NB4 (cell line): ENCODE data around the gene GC.

Source experiments
- CTCF ChIP-seq: IDR thresholded peaks from one replicate; pipeline ENCODE4 v1.5.1; 2012; ENCODE audit warnings: low read depth, low read length
- POLR2A ChIP-seq: IDR thresholded peaks from 2 replicates; pipeline ENCODE4 v1.6.1; 2011; ENCODE audit warnings: mild to moderate bottlenecking; ENCODE audit not compliant: insufficient read length; ENCODE audit errors: extremely low read depth
- TF ChIP-seq, protein P1 (sequence below): IDR thresholded peaks from 2 replicates; pipeline ENCODE4 v1.6.1; 2011; ENCODE audit warnings: low read depth, low read length

GRCh38 chr4:71833232-71833900 is 49.5 kb upstream of the GC start:
- no peak for TF ChIP-seq CTCF
- TF ChIP-seq POLR2A = no peak
- TF ChIP-seq, protein P1, sequence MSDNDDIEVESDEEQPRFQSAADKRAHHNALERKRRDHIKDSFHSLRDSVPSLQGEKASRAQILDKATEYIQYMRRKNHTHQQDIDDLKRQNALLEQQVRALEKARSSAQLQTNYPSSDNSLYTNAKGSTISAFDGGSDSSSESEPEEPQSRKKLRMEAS = no peak
